ENCODE data around the gene VPS35L.
A peak's percentile ranks its signal among the peaks of the same experiment; 100 is the strongest.

Gene VPS35L

DNA sequence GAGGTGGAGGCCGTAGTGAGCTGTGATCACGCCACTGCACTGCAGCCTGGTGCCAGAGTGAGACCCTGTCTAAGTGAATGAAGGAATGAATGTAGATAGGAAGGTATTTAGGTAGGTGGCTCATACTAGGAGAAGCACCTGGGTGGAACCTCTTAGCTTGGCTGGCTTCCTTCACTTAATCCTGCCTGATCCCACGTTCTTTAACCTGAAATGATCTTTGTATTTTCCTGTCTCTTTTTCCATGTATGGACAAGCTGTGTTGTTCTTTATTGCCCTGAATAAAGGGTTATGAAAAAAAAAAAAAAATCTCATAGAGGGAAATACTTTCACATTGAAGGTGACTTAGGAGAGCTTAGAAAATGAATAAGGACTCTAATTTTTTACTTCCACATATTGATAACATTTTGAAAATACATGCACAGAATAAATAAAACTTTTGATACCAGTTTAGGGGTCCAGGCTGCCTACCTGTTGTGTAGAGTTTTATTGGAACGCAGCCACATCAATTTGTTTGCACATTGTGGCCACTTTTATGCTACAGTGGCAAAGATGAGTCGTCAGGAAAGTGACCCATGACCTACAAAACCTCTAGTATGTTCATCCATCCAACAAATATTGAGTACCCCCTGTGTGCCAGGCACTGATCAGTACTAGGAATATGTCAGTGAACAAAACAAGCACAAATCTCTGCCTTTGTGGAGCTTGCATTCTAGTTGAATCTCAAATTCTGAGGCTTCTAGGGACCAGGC lies 44.6 kb downstream of the VPS35L start:
- DNase-seq = no peak

DNA sequence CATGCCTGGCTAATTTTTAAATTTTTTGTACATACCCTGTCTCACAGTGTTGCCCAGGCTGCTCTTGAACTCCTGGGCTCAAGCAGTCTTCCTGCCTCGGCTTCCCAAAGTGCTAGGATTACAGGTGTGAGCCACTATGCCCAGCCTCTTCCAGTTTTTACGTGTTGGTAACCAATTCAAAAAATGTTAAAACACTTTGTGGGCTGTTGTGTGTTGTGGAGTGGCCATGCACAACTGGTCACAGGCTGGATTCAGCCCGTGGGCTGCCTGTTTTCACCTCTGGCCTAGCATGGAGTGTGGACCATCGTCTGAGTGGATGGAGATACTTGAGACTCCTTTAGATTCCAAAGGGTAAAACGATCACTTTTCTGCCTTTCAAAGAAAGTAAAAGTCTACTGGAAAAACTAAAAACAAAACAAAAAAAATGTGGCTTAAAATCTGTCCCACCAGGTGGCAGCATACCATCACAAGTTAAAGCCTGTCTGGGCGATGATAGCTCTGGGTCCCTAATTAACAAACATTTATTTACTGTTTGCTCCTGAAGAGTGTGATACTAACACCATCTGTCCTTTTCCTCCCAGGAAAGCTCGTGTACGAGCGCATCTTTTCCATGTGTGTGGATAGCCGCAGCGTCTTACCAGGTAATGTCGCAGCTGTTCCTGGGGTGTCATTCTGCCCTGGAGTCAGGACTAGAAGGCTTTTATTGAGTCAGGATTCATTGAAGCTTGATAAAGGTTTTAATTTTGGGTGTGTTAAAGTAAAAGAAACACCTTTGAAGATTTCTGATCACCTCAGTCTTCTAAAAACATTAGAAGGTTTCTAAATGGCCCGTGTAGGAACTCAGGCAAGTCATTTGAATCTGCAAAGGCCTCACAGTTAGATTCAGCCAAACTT lies 45.8 kb downstream of the VPS35L start:
- peak; percentile 48 for DNase-seq

GRCh38 chr16:19604911-19605310 lies 49.4 kb downstream of the VPS35L start:
- no peak for DNase-seq

GRCh38 chr16:19605701-19606100 lies 50.2 kb downstream of the VPS35L start:
- DNase-seq = no peak

GRCh38 chr16:19607616-19608280 lies 52.2 kb downstream of the VPS35L start:
- DNase-seq = no peak

DNA sequence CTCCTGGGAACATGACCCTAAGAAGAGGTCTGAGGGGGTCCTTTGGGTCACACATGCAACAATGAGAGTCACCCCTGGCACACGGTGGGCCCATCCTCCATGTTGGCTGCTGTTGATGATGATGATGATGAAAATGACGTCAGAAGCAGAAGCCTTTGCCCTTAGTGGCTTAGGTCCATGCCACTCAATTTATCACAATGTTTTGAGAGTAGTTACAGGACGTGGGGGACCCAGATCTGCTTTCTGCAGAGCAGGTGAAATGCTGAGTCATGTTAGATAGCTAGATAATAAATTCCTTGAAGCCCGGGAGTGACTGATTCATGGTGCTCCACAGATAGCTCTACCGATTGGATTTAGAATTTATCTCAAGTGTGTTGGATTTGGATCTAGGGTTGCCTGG lies 53.9 kb downstream of the VPS35L start:
- DNase-seq = no peak

DNA sequence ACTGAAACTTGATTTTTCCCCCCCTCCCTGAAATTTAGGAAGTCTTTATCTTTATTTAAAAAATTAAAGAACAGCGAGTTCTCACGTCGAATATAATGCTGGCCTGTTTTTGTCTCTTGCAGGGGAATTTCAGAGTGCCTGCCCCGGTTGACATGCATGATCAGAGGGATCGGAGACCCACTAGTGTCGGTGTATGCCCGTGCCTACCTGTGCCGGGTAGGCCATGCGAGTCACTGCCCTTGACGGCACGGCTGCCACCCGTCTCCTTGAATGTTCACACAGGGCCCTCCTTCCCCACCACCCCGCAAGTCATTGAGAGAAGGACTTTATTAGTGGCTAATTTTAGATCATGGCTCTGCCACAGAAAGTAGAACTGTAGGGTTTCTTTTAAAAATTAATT lies 54.7 kb downstream of the VPS35L start:
- no peak for DNase-seq

- DNase-seq = no peak
Observed at GRCh38 chr16:19613834-19614233, 58.3 kb downstream of the VPS35L start.

DNA sequence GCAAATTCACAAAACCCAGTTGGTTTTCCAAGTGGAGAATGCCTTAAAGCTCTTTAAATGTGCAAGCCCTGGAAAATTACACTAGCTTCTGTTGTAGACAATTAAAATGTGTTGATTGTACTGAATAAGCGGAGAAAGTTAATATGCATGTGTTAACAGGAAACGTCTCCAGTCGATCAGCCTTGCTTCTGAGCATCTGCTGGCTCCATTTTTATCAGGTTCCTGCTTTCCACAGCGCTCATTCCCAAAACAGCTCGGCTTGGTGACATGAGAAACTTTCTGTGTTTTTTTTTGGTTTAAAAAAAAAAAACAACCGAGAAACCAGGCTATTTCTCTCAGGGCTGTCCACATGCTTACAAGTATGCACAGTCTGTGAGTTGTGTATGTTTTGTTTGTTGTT lies 60.7 kb downstream of the VPS35L start:
- DNase-seq = no peak

DNA sequence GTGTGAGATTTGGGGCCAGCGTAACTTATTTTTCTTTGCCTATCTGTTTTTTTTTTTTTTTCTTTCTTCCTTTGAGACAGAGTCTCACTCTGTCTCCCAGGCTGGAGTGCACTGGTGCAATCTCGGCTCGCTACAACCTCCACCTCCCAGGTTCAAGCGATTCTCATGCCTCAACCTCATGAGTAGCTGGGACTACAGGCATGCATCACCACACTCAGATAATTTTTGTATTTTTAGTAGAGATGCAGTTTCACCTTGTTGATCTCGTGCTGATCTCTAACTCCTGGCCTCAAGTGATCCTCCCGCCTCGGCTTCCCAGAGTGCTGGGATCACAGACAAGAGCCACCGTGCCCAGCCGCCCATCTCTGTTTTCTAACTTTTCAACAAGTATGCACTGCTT lies 63.4 kb downstream of the VPS35L start:
- DNase-seq = no peak

DNA sequence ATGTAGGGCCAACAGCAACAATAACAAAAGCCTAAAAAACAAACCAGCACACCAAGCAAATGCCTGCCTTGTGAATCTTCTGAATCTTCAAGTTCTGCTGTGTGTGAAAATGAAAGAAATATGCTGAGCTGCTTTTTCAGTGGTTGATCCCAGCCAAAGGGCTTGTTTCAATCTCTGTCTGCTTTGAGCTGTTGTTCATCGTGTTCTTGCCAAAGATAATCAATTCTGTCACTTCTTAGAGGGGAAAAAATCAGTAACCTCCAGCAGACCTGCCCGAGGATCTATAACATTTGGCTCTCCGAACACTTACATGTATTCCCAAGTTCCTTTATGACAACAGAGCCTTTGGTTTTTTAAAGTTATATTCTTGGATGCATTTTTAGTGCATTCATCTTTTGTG lies 65.9 kb downstream of the VPS35L start:
- DNase-seq = no peak

DNA sequence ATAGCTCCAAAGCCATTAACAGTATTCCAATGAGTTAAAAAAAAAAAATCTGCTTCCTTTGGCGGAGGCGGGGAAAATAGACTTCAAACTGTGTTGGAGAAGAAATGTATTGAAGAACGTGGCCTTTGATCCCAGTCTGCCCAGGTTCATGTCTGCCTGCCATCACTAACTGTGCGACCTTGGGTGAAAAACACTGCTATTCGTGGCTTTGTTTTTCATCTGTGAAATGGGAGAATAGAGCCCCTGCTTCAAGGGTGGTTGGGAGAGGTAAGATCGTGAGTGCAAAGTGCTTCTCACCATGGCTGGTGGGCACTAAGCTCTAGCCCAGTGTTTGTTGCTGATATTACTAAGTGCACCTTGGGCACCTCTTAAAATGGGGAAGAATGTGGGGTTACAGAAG lies 69.5 kb downstream of the VPS35L start:
- no peak for DNase-seq

DNA sequence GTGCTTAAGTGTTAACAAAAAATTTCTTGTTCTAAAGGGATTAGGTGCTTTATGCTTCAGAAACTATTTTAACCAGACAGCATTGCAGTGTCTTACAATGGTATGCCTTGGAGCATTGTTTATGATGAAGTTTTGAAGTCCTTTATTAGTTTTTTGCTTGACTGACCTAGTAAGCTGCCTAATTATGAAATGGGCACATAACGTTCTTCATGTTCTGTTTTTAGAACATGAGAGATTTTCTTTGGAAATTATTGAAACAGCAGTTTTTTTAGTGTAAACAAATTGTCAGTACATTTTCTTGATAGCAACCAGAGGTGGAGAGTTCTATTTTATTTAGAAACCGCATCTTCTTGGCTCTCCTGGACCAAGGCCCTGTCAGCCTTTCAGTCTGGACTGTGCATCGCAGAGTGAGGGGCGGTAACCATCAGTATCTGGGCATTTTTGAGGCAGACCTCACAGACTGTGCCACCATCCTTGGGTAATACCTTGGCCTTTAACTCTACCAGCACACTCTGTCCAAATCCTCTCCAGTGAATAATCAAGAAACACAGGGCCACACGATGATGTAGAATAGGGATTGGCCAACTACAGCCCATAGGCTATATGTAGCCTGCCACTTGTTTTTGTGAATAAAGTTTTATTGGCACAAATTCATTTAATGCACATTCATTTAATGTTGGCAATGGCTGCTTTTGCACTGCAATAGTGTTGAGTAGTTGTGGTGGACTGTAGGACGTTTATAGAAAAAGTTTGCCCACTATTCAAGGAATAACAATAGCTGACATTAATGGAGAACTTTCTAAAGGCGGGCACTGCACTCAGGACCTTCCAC lies 81.1 kb downstream of the VPS35L start:
- DNase-seq = no peak

- peak; percentile 53 for DNase-seq
Observed at GRCh38 chr16:19639986-19640421, 84.5 kb downstream of the VPS35L start.

GRCh38 chr16:19642501-19642900 lies 87.0 kb downstream of the VPS35L start:
- DNase-seq = no peak

- DNase-seq = no peak
Observed at GRCh38 chr16:19644877-19645276, 89.4 kb downstream of the VPS35L start.

GRCh38 chr16:19645557-19645981 lies 90.1 kb downstream of the VPS35L start:
- DNase-seq = no peak

DNA sequence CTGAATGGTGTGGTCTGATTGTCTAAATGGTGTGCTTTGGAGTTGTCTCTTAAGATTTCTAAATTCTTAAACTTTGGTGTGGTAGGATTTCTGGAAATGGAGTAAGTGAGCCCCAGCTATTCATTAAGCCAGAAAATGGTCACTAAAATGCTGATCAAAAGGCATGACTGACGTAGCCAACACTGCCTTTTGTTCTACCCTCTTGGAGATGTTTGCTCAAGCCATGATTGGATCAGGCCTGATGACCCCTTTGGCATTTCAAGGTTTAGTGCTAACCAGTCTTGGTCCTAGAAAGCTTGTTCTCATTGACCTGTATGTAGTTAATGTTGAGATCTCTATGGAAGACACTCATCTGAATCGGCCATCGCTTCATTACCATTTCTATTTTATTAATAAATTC lies 94.5 kb downstream of the VPS35L start:
- DNase-seq = no peak

DNA sequence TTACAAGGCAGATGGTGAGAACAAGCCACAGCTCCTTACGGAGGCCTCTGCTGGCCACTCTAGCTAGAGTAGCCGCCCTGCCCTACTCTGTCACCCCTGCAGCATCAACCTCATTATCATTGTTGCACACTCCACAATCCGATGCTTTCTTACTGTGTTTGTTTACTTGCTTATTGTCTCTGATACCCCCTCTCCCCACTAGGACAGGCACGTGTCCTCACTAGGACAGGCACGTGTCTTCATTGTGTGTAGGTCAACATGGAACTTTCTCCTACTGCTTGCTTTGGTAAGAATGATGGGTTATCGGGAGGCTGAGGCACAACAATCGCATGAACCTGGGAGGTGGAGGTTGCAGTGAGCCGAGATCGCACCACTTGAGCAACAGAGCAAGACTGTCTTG lies 98.6 kb downstream of the VPS35L start:
- DNase-seq = no peak

GRCh38 chr16:19655242-19655777 lies 99.8 kb downstream of the VPS35L start:
- DNase-seq = no peak

GRCh38 chr16:19657831-19658230 lies 102.3 kb downstream of the VPS35L start:
- no peak for DNase-seq

- no peak for DNase-seq
Observed at GRCh38 chr16:19659554-19659953, 104.1 kb downstream of the VPS35L start.
